GM19099 (cell line): ENCODE data around the gene ADRB1.

ENCODE experiments used
- POLR2A ChIP-seq: IDR thresholded peaks from 3 replicates; pipeline ENCODE4 v1.6.1; 2011; ENCODE audit warnings: low read depth; ENCODE audit not compliant: insufficient read length; ENCODE audit errors: extremely low read depth

Gene ADRB1

GRCh38 chr10:114087255-114087654, 43.6 kb downstream of the ADRB1 start:
- TF ChIP-seq POLR2A, result no peak

- no peak for TF ChIP-seq POLR2A
Observed at GRCh38 chr10:114087655-114088054, 44.0 kb downstream of the ADRB1 start.

- no peak for TF ChIP-seq POLR2A
Observed at GRCh38 chr10:114094795-114095194, 51.1 kb downstream of the ADRB1 start.

- no peak for TF ChIP-seq POLR2A
Observed at GRCh38 chr10:114095559-114096337, 52.1 kb downstream of the ADRB1 start.
